MM.1S (cell line): ENCODE results near the gene PDIA2.

ENCODE experiments used
- CTCF ChIP-seq: fragments of 300-600 bp; sonication (generic); IDR thresholded peaks from 2 replicates; pipeline ENCODE4 v1.5.1; 2016; ENCODE audit warnings: antibody characterized with exemption, low read length, mixed read lengths
- EZH2 ChIP-seq: fragments of 300-600 bp; sonication (generic); optimal IDR thresholded peaks from 2 replicates; pipeline ENCODE3; 2017; ENCODE audit warnings: low read depth, mild to moderate bottlenecking, antibody characterized with exemption, low read length, mixed read lengths

- TF ChIP-seq CTCF: no peak
- TF ChIP-seq EZH2: no peak
Measured at GRCh38 chr16:306911-307370, 24.0 kb downstream of the PDIA2 start.
